ENCODE measurements around the gene ITSN2. TPM values are rescaled to one million over a fixed set of nuclear protein-coding genes. Genes with fewer than 3 reads are reported as not detected.

Gene ITSN2
- total RNA-seq, 2 experiments from 2014 or later: 59.0 to 61.6 TPM

DNA sequence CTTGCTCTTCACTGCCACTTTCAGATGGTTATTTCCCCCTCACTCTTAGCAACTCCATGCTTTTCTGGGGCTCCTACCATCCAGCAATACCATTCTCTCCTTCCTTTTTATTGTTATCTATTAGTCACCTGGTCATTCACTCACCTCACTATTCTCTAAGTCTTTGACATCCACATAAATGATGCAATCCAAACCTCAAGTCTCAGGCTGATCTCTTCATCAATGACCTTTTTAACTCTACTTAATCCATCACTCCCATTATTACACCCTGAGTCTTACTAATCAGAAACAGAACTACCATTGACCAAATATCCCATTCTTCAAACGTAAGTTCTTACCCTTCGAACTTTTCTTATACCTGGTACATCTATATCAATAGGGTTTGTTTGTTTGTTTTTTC lies 79.7 kb downstream of the ITSN2 start:
- POLR2A ChIA-PET: no interaction called here
- CTCF ChIA-PET: no interaction called here

DNA sequence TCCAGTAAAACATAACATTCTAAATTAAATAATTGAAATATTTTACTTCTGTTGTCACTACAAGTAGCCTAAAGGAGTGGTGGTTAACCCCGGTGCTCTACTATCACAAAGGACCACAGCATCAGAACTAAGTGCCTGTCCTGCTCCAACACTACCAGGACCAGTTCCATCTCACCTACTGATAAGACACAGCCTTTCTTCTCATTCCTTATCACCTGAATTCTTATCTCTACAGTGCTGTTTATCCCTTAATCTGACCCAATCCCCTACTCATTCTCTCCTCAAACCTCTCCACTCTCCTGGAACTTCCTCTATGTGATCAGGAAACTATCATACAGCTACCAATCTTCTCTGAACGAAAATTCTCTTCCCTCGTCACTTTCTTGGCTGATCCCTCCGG lies 80.2 kb downstream of the ITSN2 start:
- POLR2A ChIA-PET: no interaction called here
- CTCF ChIA-PET: no interaction called here

GRCh38 chr2:24276349-24276899 lies 83.9 kb downstream of the ITSN2 start:
- ChIA-PET CTCF (interaction anchor here (0.6 to 1.2 kb wide), 2 partner anchors 14 to 578 kb away, joined by 3 read pairs; no protein-coding TSS in a partner anchor), POLR2A (no interaction called here)

DNA sequence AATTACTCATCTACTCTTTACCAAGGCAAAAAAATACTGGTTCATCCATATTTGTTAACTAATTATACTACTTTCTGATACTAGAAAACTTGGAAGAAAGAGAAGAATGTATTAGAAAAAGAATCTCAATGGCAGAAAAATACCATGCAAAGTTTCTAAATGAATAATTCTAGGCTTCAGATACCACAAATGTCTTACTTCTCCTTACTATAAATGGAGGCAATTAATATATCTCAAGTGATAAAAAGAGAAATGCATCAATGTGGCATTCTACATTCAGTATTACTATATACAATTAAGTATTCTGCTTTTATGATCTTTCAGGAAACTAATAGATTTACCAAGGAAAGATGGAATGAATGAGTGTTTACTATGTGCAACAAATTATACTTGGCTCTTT lies 85.5 kb downstream of the ITSN2 start:
- ChIA-PET CTCF (no interaction called here), POLR2A (no interaction called here)

DNA sequence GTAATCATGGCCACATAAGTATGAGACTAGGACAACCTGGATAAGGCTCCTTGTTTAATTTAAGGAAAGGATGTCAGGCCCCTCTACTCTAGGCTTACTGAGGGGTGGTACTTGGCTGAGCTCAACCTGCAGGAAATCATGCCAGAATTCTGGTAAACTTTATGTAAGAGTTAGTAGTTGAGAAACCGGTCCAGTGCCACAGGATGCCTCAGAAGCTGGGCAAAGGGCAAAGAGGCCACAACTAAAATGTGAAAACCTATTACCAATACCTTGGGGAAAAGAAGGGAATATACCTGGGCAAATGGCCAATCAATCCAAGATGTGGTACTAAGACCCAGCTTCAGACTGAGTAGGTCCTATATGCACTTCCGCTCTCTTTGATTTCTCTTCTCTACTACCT lies 86.7 kb downstream of the ITSN2 start:
- ChIA-PET CTCF (no interaction called here), POLR2A (no interaction called here)

- ChIA-PET CTCF (no interaction called here), POLR2A (no interaction called here)
These were observed 87.4 kb downstream of the ITSN2 start for GRCh38 chr2:24272907-24273306.

DNA sequence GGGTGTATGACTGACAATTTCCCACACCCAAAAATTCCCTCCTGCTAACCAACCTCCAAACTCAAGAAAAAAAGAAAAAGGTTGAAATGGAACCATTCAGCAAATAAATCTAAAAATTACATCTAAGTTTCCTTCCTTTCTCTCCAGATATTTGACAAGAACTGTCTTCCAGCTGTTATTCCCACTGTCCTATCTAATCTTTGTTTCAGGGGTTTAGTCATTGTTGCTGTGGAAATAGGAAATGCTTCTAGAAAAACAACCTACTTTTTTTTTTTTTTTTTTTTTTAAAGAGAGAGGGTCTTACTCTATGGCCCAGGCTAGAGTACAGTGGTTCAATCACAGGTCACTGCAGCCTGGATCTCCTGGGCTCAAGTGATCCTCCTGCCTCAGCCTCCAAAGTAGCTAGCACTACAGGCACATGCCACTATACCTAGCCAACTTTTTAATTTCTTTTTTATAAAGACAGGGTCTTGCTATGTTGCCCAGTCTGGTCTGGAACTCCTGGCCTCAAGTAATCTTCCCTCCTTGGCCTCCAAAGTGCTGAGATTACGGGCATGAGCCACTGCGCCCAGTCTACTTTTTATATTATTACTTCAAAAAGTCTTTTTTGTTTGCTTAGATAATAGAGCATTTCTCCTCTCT lies 88.1 kb downstream of the ITSN2 start:
- CTCF ChIA-PET: interaction anchor here (0.6 kb wide), 1 partner anchor 189 kb away, joined by 4 read pairs; no protein-coding TSS in a partner anchor
- POLR2A ChIA-PET: no interaction called here

DNA sequence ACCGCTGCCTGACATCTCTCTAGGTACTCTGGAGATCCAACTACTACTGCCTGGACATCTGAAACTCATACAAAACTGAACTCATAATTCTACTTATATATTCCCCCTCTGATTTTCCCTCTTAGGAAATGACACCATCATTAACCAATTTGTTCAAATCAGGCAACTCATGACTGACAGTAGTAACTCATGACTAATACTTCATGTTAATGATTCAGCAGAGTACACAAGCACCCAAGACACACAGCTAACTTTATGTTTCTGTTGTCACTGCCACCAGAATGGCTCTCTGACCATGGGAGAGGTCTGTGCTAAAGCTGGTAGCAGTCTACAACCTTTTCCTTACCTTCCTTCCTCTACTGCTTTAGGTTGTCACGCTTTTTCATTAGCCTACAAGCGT lies 91.1 kb downstream of the ITSN2 start:
- CTCF ChIA-PET: no interaction called here
- POLR2A ChIA-PET: interaction anchor here (0.6 kb wide), 1 partner anchor 48 kb away, joined by 4 read pairs; no protein-coding TSS in a partner anchor

- CTCF ChIA-PET: no interaction called here
These were observed 95.1 kb downstream of the ITSN2 start for GRCh38 chr2:24265212-24265611.

GRCh38 chr2:24262421-24262970 lies 97.8 kb downstream of the ITSN2 start:
- POLR2A ChIA-PET: no interaction called here
- CTCF ChIA-PET: no interaction called here

More at GRCh38 chr2:24265212-24265611, 95.1 kb downstream of the ITSN2 start:
- POLR2A ChIA-PET: no interaction called here

DNA sequence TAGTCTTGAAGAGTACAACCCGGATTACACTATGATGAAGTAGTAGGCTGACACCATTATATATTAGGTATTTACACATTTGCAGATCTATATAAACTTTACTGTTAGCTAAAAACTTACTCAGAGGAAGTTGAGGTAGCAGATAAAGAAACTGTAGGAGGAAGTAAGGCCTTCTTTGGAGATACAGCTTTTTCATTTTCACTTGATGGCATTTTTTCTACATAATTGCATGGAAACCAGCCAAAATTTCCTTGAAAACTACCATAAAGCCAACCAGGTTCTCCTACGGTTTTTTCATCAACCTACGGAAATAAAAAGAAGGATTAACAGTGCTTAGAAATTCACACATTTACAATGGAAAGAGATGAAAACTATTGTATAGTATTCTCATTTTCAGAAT lies 98.9 kb downstream of the ITSN2 start:
- POLR2A ChIA-PET: no interaction called here
- CTCF ChIA-PET: interaction anchor here (0.6 kb wide), 1 partner anchor 35 kb away, joined by 4 read pairs; no protein-coding TSS in a partner anchor

DNA sequence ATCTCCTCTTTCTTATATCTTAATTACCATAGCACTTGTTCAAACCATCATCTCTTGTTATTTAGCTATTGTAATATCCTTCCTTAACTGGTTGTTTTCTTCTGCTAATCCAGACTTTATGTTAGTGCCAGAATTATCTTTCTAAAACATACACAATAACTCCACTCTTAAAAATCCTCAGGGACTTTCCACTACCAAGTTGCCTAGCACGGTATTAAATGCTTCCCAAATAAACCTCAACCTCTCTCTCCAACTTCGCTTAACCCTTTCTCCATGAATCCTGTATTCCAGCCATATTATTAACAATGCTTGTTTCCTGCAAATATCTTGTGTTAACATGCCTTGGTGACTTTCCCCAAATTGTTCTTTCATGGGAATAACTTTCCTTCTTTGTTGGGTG lies 101.0 kb downstream of the ITSN2 start:
- CTCF ChIA-PET: no interaction called here
- POLR2A ChIA-PET: no interaction called here

- POLR2A ChIA-PET: no interaction called here
- CTCF ChIA-PET: no interaction called here
These were observed 101.6 kb downstream of the ITSN2 start for GRCh38 chr2:24258718-24259117.

GRCh38 chr2:24253303-24253919 lies 106.9 kb downstream of the ITSN2 start:
- POLR2A ChIA-PET: no interaction called here
- CTCF ChIA-PET: no interaction called here

GRCh38 chr2:24247592-24247991 lies 112.7 kb downstream of the ITSN2 start:
- ChIA-PET POLR2A (no interaction called here), CTCF (no interaction called here)

GRCh38 chr2:24247164-24247563 lies 113.2 kb downstream of the ITSN2 start:
- CTCF ChIA-PET: no interaction called here
- POLR2A ChIA-PET: interaction anchor here (0.5 kb wide), 1 partner anchor 233 kb away, joined by 5 read pairs; no protein-coding TSS in a partner anchor

DNA sequence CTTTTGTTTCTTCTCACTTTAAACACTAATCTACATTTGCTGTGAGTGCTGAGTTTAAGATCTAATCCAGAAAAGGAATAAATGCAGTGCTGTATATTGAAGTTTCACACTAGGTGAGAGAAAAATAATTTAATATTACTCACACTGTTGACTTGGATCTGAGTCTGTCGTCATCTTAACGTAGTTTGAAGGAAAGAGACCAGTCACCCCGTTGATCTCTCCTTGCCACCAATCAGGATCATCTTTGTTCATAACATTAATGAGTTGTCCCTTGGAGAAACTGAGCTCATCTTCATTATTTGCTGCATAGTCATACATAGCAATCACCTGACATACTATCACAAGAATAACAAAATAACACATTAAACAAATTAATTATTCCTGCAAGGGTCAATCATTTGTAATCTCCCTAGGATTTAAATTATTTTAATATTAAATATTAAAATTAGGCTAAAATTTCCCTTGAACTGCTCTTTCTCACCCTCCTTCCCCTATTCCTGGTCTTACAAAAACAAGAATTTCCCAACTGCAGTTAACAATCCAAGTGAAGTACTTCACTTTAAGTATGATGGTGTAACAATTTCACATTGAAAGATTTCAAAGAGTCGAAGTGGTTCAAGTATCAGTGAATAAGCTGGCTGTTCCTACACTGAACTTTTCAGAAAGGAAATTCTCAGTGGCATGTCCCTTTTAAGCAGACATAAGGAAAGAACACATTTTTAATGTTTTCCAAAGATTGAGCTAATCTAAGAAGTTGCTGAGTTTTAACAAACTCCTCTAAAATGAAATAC lies 114.2 kb downstream of the ITSN2 start:
- POLR2A ChIA-PET: no interaction called here
- CTCF ChIA-PET: no interaction called here

- ChIA-PET CTCF (interaction anchor here (0.8 kb wide), 1 partner anchor 567 kb away, joined by 3 read pairs; no protein-coding TSS in a partner anchor), POLR2A (no interaction called here)
These were observed 118.8 kb downstream of the ITSN2 start for GRCh38 chr2:24241528-24241927.

DNA sequence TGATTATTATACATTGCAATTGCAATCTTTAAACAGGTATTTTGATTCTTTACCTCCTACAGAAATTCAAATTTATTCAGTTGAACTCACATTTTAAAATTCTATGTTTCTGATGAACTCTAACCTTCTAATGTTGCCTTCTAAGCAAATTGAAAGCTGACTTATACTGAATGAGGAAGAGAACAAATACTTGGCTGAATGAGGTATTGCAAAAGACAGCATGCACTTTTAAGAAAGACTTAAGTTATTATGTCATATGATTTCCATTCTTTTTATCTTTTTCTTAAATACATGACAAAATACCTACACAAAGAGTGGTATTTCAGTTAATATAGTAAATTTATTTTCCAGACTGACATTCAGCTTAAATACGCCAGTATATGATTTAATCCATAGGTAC lies 120.8 kb downstream of the ITSN2 start:
- ChIA-PET POLR2A (no interaction called here), CTCF (no interaction called here)

DNA sequence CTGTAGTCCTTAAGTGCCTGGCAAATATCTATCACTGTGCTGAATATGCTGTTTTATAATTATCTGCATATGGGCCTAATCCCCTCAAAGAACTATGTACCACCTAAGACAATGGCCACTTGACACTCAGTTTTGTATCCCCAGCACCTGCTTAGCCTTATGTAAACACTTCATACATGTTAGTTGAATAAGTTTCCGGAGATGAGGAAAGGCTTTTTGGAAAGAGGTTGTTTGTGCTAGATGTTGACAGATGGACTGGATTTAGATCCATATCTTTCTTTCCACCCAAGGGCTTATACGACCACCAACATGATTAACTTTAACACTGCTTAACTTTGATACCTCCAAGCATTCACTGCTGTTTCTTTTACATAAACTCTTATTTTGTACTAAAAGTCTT lies 122.2 kb downstream of the ITSN2 start:
- ChIA-PET POLR2A (no interaction called here), CTCF (no interaction called here)

- POLR2A ChIA-PET: no interaction called here
- CTCF ChIA-PET: no interaction called here
These were observed 123.0 kb downstream of the ITSN2 start for GRCh38 chr2:24237313-24237712.
